GM18517 (cell line): Measurements from ENCODE around the gene DCAF4.
"Not testable (repeated sequence)": the region's sequence is repeated elsewhere in the genome, so short reads cannot be mapped to it uniquely, and the experiment has no call there.

Source experiments
- ATAC-seq: cut with Tn5 transposase; IDR thresholded peaks from one replicate; pipeline ENCODE4 v1.9.1; 2021; ENCODE audit warnings: mild to moderate bottlenecking, moderate library complexity; ENCODE audit not compliant: unreplicated experiment

Gene DCAF4

DNA sequence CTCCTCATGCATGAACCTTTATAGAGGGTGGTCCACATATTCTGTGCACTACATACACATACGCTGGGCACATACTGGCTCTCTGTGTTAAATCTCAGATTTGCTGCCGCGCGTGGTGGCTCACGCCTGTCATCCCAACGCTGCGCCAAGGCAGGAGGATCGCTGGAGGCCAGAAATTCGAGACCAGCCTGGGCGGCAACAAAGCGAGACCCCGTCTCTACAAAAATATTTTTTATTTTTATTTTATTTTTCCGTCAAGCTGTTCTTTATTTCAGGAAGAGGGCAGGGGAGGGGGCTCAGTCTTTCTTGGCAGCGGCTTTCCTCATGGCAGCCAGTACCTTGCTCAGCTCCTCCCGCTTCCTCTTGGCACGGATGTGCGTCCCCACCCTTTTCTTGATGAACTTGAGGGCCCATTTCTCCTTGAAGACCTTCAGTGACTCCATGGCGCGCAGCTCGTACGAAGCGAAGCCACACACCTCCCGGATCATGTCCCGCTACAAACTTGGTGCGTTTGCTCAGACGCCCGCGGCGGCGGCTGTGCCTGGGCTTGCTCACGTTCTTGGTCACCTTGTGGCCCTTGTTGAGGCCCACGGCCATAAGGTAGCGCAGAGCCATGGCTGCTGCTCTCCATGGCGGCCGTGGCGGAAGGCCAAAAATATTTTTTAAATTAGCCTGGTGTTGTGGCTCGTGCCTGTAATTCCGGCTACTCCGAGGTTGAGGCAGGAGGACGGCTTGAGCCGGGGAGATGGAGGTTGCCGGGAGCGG is 3.2 kb downstream of the DCAF4 start:
- no peak for ATAC-seq

- ATAC-seq, result no peak
Measured at GRCh38 chr14:72932893-72933292, 6.6 kb downstream of the DCAF4 start.

GRCh38 chr14:72939630-72940029 is 13.4 kb downstream of the DCAF4 start:
- ATAC-seq, result no peak

DNA sequence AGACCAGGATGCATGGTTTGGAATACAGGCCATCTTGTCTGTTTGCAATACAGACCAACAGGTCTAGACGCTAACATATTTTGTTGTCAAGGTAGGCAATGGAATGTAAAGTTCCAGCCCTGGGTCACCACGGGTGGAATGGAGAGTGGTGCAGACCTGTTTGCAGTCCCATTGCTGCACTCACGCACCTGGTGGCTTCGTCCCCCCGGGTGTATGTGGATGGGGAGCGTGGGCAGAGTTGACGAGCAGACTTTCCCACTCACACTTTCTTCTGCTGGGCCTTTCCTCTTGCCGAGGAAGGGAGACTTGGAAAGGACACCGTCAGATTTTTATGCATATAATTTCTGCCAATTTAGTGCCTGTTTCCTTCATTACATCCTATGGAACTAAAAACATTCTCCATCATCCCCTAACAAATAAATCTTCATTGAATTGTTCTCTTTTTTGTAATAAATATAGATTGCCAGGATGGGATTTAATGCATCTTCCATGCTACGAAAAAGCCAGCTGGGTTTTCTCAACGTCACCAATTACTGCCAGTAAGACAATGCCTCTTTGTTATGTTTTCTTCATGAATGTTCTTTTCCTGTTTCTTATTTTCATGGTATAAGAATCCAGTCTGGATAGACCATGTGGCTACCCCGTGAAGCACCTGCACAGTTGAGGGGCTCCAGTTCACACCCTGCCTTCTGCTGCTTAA is 15.2 kb downstream of the DCAF4 start:
- ATAC-seq, result no peak

DNA sequence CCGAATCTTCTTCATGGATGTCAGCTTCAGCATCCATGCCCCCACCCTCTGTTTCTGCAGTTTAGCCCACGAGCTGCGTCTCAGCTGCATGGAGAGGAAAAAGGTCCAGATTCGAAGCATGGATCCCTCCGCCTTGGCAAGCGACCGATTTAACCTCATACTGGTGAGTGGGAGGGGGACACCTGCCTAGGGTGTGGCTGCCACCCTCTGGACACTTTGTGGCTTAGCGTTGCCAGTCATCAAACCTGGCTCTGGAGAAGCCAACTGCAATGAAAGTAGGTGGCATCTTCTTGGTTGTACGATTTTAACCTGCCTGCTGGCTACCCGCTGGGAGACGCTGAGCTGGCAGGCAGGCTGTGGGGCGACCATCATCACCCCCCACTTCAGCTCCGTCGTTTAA is 16.7 kb downstream of the DCAF4 start:
- no peak for ATAC-seq

- ATAC-seq, result no peak
Measured at GRCh38 chr14:72943876-72944430, 17.7 kb downstream of the DCAF4 start.

- no peak for ATAC-seq
Measured at GRCh38 chr14:72945356-72946027, 19.2 kb downstream of the DCAF4 start.

GRCh38 chr14:72946491-72946890 is 20.2 kb downstream of the DCAF4 start:
- ATAC-seq, result no peak

GRCh38 chr14:72947366-72948160 is 21.3 kb downstream of the DCAF4 start:
- ATAC-seq, result no peak

GRCh38 chr14:72948481-72949138 is 22.3 kb downstream of the DCAF4 start:
- no peak for ATAC-seq

- no peak for ATAC-seq
Measured at GRCh38 chr14:72952171-72952570, 25.9 kb downstream of the DCAF4 start.

DNA sequence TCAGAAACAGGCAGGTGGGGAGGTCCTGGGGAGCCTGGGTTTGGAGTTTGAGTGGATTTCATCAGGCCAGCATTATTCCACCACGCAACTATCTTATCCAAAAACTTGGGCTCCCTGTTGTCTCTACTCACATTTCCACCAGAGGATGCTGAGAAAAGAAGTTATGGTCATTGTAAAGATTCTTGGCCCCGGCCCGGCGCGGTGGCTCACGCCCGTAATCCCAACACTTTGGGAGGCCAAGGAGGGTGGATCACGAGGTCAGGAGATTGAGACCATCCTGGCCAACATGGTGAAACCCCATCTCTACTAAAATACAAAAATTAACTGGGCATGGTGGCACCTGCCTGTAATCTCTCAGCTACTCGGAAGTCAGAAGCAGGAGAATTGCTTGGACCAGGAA is 30.5 kb downstream of the DCAF4 start:
- ATAC-seq, result not testable (repeated sequence)

GRCh38 chr14:72957213-72957612 is 30.9 kb downstream of the DCAF4 start:
- ATAC-seq, result no peak

GRCh38 chr14:72958548-72958947 is 32.3 kb downstream of the DCAF4 start:
- ATAC-seq, result no peak

GRCh38 chr14:72961016-72961415 is 34.8 kb downstream of the DCAF4 start:
- not testable (repeated sequence) for ATAC-seq

DNA sequence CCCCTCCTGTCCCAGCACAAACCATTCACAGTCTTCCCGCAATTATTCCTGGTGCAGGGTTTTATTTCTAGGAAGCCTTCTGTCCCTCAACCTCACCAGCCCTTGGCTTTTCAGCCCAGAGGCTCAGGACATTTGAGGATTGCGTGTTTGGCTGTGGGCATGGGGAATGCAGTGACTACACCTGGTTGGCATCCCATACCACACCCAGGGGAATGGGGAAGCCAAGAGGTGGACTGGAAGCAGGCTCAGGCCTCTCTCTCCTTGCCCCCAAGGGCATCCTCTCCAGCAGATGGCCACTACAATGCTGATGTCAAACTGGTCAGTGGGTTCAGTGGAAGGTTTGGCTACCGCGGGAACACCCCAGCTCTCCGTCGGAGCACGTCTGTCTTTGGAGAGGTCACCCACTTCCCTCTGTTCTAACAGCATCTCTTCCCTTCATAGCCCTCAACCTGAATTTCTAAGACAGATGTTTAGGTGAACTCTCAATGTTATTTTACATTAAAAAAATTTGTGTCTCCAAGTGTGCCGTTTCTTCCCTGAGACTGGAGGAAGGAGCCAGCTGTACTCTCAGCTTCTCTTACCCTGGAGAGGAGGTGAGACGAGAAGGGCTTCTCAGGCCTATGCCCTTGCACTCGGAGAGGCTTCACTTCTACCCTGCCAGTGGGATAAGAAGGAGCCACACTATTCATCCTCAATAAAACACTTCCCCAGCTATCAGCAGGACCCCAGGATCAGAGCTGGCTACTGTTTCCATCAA is 35.5 kb downstream of the DCAF4 start:
- ATAC-seq, result no peak

DNA sequence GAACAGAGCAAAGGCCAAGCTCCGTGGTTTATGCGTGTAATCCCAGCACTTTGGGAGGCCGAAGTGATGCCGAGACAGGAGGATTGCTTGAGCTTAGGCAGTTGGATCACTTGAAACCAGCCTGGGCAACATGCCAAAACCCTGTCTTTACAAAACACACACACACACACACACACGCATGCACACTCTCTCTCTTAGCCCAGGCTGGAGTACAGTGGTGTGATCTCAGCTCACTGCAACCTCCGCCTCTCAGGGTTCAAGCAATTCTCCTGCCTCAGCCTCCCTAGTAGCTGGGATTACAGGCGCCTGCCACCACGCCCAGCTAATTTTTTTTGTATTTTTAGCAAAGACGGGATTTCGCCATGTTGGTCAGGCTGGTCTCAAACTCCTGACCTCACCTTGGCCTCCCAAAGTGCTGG is 36.1 kb downstream of the DCAF4 start:
- not testable (repeated sequence) for ATAC-seq

DNA sequence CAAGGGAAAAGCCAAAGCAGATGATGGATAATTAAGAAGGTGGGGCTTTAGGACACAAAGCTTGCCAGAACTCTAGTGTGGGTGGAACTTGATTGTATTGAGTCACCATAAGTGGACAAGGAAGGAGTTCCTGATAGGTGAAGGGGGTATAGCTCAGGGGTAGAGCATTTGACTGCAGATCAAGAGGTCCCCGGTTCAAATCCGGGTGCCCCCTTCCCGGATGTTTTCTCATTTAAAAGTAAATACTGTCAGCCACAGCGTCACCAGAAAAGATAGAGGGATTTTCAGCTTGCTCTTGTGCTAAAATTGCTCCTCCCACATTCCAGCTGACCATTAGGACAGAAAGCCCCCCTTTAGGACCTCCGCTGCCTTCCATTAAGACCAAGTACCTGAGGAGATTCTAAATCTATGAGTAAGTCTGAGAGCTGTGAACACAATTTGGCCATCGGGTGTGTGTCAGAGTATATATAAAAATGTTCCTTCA is 36.6 kb downstream of the DCAF4 start:
- ATAC-seq, result no peak

DNA sequence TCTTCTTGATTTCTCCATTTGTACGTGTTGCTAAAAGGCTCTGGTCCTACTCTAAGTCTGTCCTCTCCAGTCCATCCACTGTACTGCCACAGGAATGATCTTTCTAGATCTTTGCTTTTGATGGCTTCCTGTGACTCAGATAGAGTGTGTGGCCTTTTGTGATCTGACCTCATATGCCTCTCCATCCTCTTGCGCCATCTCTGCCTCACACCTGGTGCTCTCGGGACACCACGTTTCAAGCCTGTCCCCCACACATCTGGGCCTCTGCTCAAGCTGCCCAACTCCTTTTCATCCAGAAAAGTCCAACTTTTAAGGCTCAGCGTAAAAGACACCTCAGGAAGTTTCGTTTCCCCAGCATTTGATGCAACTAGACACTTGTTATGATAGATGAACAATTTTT is 39.0 kb downstream of the DCAF4 start:
- no peak for ATAC-seq
